GM21390 (cell line): Measurements from ENCODE around the gene SMIM20.

Experiments
- ATAC-seq: cut with Tn5 transposase; IDR thresholded peaks from one replicate; pipeline ENCODE4 v1.9.1; 2021; ENCODE audit not compliant: unreplicated experiment

The SMIM20 gene

DNA sequence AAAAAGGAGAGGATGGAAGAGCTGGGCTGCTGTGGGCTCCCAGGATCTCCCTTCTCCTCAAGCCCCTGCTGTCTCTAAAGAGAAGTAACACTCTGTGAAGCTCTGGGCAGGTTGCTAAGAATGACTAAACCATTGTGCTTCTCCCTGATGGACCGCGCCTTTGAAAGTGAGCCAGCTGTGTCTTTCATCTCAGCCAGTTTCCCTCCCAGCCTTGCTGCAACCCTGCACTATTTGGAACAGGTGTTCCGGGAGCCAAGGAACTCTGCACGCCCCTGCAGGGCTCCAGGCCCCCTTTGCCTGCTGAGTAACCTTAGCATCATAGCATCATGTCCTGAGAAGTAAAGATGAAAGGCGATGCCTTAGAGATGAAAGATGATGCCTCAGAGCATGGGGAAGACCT lies 39.7 kb downstream of the SMIM20 start:
- ATAC-seq: no peak

DNA sequence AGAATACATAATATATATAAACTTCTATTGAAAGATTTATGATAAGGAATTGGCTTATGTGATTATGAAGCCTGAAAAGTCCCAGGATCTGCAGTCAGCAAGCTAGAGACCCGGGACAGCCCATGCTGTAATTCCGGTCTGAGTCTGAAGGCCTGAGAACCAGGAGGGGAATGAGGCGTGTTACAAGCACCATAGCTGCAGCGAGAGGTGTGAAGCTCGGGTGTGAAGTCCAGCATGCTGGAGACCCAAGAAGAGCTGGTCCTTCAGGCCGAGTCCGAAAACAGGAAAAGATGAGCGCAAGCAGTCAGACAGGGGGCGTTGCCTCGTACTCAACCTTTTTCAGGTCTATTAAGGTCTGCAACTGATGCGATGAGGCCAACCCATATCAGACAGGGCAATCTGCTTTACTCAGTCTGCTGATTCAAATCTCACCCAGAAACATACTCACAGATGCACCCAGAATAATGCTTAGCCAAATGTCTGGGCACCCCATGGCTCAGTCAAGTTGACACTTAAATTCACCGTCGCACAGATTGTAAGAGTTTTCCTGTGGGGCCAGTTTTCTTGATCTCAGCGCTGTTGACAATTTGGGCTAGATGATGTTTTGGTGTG lies 40.4 kb downstream of the SMIM20 start:
- ATAC-seq: no peak

DNA sequence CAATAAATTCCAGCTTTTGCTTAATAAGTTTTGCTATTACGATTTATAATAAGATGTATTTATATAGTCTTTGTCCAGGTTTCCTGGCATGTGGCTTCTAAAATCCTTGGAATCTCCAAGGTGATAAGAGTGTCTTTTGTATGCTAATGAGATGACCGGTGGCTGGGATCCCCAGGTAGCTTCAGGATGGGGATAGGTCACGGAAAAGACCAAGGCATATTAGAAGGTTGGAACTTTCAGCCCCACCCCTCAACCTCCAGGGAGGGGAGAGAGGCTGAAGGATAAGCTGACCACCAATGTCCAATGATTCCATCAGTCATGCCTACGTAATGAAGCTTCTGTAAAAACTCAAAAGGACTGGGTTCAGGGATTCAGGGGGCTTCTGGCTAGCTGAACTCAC lies 41.7 kb downstream of the SMIM20 start:
- ATAC-seq: no peak

DNA sequence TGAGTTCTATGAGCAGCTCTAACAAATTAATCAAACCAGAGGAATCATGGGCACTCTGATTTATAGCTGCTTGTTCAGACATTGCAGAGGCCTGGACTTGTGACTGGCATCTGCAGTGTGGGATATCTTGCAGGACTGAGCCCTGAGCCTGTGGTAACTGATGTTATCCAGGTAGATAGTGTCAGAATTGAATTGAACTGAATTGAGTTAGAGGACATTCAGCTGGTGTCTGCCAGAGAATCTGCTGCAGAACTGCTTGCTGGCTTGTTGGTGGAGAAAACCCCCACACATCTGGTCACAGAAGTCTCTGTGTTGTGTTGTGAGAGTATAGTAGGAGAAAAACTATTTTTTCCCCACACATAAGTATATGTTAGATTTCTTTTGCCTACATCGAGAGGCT lies 42.2 kb downstream of the SMIM20 start:
- ATAC-seq: no peak

DNA sequence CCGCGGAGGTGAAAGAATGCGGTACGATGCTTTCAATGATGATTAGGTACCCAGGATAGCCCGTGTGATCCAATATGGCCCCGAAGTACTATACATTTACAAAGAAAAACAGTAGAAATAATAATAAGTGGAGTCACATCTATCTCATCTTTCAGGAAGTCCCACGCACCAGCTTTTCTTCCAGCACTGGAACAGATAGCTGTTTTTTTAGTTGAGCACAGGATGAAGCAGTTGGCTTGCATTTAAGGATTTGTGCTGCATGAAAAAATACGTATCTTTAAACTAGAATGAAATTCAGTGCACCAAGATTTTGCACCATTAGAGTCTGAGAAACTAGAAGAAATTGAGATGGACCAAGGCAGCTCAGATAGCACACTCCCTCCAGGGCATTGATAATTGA lies 44.1 kb downstream of the SMIM20 start:
- ATAC-seq: no peak

DNA sequence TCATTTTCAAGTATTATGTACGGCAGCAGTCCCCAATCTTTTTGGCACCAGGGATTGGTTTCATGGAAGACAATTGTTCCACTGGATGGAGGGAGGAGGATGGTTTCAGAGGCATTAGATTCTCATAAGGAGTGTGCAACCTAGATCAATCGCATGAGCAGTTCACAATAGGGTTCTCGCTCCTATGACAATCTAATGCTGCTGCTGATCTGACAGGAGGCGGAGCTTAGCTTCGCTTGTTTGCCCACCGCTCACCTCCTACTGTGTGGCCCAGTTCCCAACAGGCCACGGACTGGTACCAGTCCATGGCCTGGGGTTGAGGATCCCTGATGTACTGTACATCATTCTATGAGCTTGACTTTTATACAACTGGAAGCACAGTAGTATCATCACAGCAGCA lies 48.4 kb downstream of the SMIM20 start:
- no peak for ATAC-seq

DNA sequence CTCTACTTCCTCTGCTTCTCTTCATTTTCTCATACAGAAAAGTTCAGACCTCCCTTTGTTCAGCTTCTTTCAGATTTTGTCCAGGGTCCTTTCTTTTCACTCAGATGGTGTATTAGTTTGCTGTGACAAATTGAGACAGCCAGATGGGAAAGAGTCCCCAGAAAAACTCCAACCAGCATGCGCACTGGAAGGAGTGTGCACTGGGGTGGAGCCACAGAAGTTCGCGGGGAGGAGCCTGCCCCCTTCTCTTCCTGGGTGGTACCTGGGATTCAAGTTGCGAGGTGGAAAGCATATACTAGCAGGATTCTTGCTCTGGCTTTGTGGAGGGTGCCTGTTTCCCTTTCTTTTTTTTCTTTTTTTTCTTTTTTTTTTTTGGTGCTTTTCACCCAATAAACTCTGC lies 51.6 kb downstream of the SMIM20 start:
- ATAC-seq: no peak

DNA sequence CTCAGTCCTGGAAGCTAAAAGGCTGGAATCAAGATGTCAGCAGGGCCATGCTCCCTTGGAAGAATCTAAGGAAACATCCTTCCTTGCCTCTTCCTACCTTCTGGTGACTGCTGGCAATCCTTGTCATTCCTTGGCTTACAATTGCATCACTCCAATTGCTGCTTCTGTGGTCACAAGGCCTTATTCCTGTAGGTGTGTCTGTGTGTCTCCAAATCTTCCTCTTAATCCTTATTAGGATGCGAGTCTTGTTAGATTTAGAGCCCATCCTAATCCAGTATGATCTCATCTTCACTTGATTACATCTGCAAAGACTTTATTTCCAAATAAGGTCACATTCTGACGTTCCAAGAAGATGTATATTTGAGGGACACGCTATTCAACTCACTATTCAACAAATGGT lies 52.2 kb downstream of the SMIM20 start:
- no peak for ATAC-seq

DNA sequence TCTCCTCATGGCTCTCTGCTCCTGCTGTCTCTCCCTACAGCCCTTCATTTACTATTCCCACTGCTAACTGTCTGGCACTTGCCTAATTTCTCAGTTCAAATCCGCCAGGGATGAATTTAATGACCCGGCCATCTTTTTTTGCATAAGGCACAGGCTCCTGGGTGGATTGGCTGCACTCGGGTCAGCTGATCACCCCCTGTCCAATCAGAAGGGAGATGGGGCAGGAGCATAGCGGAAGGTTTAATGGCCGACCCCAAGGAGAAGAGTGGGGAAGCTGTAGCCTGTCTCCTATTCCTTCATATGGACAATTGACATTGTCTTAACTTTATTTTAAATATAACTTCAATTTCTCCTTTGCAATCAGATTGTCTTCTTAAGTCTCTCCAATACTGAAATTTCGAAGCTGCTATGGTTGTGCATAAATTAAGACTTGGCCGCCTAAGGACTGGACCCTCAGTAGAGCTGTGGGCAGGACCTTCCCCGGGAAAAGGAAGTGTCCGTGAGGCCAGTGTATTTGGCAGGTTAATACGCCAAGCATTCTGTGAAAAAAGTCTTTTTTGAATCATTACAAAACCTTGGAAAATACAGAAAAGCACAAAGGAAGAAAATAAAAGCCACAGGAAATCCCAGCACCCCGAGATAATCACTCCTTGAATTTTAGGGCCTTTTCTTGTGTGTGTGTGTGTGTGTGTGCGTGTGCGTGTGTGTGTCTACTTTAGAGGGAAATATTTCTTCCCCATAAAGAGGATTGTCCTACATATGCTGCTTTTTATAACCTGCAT lies 55.5 kb downstream of the SMIM20 start:
- ATAC-seq: no peak

DNA sequence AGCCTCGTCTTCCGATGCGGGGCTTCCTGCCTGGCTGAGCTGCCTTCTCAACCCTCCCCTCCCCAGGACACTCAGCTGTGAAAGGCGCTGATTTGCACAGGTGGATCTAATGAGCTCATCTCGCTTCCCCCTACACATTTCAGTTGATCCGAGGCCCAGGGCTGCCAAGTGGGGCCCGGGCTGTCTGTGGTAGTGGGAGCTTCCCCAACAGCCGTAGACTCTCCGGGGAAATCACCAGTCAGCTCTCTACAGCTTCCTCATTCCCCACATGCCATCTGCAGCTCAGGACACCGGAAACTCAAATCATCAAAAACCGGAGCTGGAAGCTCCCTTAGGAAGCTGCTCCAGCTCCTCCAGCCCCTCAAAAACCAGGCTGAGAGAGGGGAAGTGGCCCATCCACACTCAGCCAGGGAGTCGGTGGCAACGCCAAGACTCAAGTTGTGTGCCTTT lies 56.2 kb downstream of the SMIM20 start:
- no peak for ATAC-seq

DNA sequence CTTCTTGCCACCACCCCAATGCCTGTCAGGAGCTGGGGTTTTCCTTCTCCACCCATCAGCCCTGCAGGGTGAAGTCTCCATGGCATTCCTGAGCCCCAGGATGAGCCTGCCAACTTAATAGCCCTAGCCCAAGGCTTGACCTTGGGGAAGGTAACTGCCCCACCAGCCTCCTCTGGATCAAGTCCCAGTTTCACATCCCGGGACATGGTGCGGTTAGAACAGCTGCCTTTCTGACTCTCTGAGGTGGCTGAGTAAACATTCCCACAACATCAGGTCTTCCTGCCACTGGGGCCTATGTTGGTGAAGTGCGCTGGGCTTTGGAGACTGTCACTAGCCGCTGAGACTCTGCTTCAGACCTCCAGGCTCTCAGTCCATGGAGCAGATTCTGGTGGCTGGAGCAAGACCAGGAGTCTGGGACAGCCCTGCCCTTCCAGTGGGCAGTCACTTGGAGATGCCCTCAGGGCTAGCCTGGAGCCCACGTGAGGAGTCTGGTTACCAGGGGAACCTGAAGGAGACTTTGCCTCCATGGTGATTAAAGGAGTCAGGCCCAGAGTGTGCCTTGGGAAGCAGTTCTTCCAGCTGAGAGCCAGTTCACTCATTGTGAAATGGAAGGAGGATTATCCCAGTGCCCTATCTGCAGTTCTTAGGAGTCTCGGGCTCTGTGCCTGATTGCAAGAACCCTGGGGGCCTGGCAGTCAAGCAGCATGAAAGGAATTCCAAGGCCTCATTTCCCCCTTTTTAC lies 56.8 kb downstream of the SMIM20 start:
- ATAC-seq: no peak

DNA sequence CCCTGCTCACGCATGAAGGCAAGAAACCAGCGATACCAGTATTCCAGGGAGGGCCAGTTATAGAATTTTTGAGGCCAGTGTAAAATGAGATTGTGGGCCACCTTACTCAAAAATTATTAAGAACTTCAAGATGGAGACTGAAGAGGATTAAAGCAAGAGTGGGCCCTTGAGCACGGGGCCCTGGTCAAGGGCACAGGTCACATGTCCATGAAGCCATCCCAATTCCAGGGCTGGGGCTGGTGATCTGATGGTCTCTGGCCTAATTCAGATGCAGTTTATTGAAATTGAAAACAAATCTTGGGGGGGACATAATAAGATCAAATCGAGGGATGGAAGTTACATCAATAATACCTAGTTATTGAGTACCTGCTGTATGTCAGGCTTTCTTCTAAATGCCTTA lies 58.3 kb downstream of the SMIM20 start:
- no peak for ATAC-seq

DNA sequence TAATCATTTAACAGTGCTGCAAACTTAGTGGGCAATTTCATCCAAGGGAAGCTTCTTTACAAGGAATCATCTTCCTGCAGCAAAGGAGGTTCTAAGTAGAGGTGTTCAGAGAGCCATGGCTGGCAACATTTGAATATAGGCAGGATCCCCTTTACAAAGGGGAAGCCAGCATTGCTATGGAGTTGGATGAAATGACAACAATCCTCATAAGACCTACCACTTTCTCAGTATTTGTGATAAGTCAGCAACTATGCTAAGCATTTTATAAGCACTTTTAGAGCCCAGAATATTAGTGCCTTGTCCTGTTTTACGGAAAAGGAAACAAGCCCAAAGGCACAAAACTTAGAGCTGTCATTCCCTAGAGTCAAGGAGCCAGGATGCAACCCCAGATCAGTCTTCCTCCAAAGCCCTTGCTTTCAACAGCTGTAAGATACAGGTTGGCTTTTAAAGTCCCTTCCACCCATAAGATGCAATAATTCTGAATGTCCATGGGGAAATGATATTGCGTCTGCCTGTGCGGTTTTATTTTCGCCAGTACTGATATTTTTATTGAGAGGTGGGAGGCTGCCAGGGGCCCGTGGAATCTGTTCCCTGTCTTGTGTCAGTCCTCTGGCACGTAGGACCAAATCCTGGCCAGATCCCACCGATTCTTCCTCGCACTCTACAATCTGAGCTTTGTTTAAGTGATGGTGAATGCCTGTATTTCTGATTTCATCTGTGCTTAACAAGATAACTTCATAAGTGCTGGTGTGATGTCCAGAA lies 59.1 kb downstream of the SMIM20 start:
- ATAC-seq: no peak

DNA sequence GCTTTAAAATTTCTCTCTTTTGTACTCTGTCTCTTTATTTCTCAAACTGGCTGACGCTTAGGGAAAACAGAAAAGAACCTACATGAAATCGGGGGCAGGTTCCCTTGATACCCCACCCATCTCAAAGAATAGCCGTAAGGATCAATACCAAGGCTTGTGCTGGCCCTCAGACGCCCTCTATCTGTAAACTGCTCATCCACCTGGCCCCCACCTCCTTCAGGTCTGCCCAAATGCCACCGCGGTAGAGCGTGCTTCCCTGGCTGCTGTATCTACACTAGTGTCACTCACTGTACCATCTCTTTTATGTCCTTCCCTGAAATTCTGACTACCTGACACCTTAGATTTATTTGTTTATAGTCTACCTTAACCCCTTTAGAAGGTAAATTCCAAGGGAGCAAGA lies 62.8 kb downstream of the SMIM20 start:
- no peak for ATAC-seq

DNA sequence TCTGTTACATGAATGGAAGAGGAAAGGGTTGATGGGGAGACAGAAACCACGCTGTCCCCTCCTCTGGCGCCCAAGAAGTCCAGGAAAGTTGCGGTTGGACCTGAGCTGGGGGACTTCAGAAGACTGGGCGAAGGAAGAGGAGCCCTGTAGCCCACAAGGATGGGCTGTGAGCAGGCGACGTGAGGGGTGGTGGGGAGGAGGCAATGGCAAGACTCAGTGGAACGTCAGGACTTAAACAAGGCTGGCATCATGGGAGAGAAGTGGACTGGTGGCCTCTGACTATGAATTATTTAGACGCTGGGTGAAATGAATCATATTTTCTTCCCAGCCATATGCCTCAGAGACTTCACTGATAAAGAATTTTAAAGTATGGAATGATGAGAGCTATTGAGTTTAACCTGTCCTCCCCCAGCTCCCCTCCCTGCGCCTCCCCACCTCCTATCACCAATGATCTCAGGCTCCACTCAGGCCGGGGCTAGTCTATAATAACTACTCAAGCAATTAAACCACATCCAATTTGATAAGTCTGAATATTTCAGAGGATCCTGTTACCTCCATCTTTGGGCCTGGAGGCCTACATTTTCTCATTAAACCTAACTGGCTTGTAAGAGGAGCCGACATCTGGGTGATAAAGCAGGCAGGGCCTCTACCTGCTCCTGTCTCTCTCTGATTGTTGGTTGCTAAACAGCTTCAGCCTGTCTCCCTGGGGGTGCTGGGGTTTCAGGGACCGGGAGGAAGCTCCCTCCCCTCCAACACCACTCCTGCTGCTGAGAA lies 63.6 kb downstream of the SMIM20 start:
- no peak for ATAC-seq

DNA sequence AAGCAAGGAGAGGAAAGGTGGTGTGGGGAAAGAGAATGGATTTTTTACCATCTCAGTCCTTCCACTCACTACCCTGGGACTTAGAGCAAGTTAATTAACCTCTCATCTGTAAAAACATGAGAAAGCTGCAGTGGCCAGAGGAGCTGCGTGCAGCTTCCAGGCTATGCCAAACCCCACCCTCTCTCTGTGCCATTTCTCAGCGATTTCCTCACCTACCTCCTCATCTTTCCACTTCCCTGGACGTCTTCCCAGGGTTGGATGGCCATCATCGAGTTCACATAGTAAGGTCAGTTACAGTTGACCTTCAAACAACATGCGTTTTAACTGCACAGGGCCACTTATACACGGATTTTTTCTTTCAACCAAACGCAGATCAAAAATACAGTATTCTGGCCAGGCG lies 64.3 kb downstream of the SMIM20 start:
- no peak for ATAC-seq
